WTC11 (cell line): Measurements from ENCODE around the gene SPPL2B.

Experiments used
- CREM ChIP-seq: sonication (generic); formaldehyde crosslinking; IDR thresholded peaks from 2 replicates; pipeline ENCODE4 v1.8.1; 2022; ENCODE audit warnings: mild to moderate bottlenecking, missing genetic modification reagents, moderate library complexity
- FOXK1 ChIP-seq: sonication (generic); formaldehyde crosslinking; IDR thresholded peaks from 2 replicates; pipeline ENCODE4 v1.8.0; 2022; ENCODE audit warnings: mild to moderate bottlenecking, moderate library complexity, missing genetic modification reagents
- NR2C2 ChIP-seq: sonication (generic); formaldehyde crosslinking; IDR thresholded peaks from 2 replicates; pipeline ENCODE4 v1.8.0; 2022; ENCODE audit warnings: mild to moderate bottlenecking, missing genetic modification reagents
- ZNF263 ChIP-seq: sonication (generic); formaldehyde crosslinking; IDR thresholded peaks from 2 replicates; pipeline ENCODE4 v1.8.1; 2022; ENCODE audit warnings: low read depth, mild to moderate bottlenecking, moderate library complexity, missing genetic modification reagents
- TF ChIP-seq, protein P1 (sequence below): fragments of 200-600 bp; IDR thresholded peaks from 2 replicates; pipeline ENCODE4 v1.8.0; 2022; ENCODE audit warnings: antibody characterized with exemption
- TF ChIP-seq, protein P2 (sequence below): sonication (generic); formaldehyde crosslinking; IDR thresholded peaks from 2 replicates; pipeline ENCODE4 v1.8.1; 2022; ENCODE audit warnings: low read depth, missing genetic modification reagents, borderline replicate concordance
- TF ChIP-seq, protein P3 (sequence below): sonication (generic); formaldehyde crosslinking; IDR thresholded peaks from 2 replicates; pipeline ENCODE4 v1.8.0; 2022; ENCODE audit warnings: mild to moderate bottlenecking, missing genetic modification reagents
- TF ChIP-seq, protein P4 (sequence below): sonication (generic); formaldehyde crosslinking; IDR thresholded peaks from 2 replicates; pipeline ENCODE4 v1.8.1; 2023; ENCODE audit warnings: mild to moderate bottlenecking, missing genetic modification reagents

DNA sequence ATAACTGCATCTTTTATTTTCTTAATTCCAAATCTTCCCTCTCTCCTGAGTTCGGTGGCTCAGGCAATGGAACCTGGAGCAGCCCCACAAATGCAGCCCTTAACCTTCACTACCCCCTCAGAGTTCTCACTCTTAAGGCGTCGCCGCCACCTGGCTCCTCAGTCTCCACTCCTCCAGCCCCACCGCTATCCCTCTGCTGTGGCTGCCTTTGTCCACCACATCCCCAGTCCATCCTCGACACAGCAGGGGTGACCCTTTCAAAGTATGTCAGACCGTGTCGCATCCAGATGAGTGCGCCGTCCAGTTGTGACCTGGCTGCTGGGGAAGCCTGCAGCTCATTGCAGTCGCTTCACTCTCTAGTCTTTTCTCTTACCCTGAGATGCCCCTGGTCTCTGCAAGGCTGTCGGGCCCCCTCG, 1.0 kb downstream of the SPPL2B start:
- TF ChIP-seq ZNF263 (no peak), NR2C2 (CRISPR knock-in tag) (no peak), FOXK1 (no peak), CREM (CRISPR knock-in tag) (no peak)
- TF ChIP-seq, protein P1, sequence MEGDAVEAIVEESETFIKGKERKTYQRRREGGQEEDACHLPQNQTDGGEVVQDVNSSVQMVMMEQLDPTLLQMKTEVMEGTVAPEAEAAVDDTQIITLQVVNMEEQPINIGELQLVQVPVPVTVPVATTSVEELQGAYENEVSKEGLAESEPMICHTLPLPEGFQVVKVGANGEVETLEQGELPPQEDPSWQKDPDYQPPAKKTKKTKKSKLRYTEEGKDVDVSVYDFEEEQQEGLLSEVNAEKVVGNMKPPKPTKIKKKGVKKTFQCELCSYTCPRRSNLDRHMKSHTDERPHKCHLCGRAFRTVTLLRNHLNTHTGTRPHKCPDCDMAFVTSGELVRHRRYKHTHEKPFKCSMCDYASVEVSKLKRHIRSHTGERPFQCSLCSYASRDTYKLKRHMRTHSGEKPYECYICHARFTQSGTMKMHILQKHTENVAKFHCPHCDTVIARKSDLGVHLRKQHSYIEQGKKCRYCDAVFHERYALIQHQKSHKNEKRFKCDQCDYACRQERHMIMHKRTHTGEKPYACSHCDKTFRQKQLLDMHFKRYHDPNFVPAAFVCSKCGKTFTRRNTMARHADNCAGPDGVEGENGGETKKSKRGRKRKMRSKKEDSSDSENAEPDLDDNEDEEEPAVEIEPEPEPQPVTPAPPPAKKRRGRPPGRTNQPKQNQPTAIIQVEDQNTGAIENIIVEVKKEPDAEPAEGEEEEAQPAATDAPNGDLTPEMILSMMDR: no peak
- TF ChIP-seq, protein P2, sequence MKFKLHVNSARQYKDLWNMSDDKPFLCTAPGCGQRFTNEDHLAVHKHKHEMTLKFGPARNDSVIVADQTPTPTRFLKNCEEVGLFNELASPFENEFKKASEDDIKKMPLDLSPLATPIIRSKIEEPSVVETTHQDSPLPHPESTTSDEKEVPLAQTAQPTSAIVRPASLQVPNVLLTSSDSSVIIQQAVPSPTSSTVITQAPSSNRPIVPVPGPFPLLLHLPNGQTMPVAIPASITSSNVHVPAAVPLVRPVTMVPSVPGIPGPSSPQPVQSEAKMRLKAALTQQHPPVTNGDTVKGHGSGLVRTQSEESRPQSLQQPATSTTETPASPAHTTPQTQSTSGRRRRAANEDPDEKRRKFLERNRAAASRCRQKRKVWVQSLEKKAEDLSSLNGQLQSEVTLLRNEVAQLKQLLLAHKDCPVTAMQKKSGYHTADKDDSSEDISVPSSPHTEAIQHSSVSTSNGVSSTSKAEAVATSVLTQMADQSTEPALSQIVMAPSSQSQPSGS (CRISPR knock-in tag): no peak
- TF ChIP-seq, protein P3, sequence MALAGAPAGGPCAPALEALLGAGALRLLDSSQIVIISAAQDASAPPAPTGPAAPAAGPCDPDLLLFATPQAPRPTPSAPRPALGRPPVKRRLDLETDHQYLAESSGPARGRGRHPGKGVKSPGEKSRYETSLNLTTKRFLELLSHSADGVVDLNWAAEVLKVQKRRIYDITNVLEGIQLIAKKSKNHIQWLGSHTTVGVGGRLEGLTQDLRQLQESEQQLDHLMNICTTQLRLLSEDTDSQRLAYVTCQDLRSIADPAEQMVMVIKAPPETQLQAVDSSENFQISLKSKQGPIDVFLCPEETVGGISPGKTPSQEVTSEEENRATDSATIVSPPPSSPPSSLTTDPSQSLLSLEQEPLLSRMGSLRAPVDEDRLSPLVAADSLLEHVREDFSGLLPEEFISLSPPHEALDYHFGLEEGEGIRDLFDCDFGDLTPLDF (CRISPR knock-in tag): no peak
- TF ChIP-seq, protein P4, sequence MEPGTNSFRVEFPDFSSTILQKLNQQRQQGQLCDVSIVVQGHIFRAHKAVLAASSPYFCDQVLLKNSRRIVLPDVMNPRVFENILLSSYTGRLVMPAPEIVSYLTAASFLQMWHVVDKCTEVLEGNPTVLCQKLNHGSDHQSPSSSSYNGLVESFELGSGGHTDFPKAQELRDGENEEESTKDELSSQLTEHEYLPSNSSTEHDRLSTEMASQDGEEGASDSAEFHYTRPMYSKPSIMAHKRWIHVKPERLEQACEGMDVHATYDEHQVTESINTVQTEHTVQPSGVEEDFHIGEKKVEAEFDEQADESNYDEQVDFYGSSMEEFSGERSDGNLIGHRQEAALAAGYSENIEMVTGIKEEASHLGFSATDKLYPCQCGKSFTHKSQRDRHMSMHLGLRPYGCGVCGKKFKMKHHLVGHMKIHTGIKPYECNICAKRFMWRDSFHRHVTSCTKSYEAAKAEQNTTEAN (CRISPR knock-in tag): no peak
